22Rv1 (cell line): ENCODE data around the gene SCART1.

ENCODE experiments used
- H3K27ac ChIP-seq: fragments of 450-650 bp; 2 replicates; pipeline ENCODE4 v1.5.1; 2017
- CTCF ChIP-seq: fragments of 450-650 bp; IDR thresholded peaks from 2 replicates; pipeline ENCODE4 v1.5.1; 2017; ENCODE audit warnings: mild to moderate bottlenecking
- ZFX ChIP-seq: fragments of 450-650 bp; IDR thresholded peaks from 2 replicates; pipeline ENCODE4 v1.6.1; 2017; ENCODE audit warnings: antibody characterized with exemption, borderline replicate concordance

SCART1 gene

DNA sequence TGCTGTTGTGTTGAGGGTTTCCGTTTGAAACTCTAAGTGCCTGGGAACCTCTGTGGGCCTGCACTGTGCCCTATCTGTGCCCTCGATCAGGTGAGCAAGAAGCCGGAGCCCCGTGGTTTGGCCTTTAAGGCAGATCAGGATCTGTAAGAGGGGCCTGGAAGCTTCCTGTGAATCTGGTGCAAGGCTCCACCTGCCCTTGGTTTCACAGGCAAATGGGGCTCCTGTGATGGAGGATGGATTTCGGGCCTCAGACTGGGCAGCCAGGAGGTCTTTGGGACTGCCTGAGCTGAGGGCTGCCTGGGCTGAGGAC is 21.6 kb downstream of the SCART1 start:
- no peak for TF ChIP-seq ZFX
- no peak for TF ChIP-seq CTCF
- no peak overlapping the region for H3K27ac ChIP-seq

- no peak overlapping the region for H3K27ac ChIP-seq
- TF ChIP-seq ZFX (no peak), CTCF (no peak)
Observed at GRCh38 chr10:133475821-133476640, 22.3 kb downstream of the SCART1 start.

GRCh38 chr10:133476641-133476990 is 22.9 kb downstream of the SCART1 start:
- no peak overlapping the region for H3K27ac ChIP-seq
- TF ChIP-seq ZFX (no peak), CTCF (no peak)

- no peak for TF ChIP-seq CTCF
- TF ChIP-seq ZFX, result no peak
Observed at GRCh38 chr10:133481086-133481643, 27.4 kb downstream of the SCART1 start.

GRCh38 chr10:133481657-133482056 is 27.9 kb downstream of the SCART1 start:
- no peak overlapping the region for H3K27ac ChIP-seq
- TF ChIP-seq CTCF (no peak), ZFX (no peak)

More at GRCh38 chr10:133481086-133481643, 27.4 kb downstream of the SCART1 start:
- no peak overlapping the region for H3K27ac ChIP-seq

- H3K27ac ChIP-seq, result no peak overlapping the region
- TF ChIP-seq CTCF (no peak), ZFX (no peak)
Observed at GRCh38 chr10:133484818-133485217, 31.1 kb downstream of the SCART1 start.

- TF ChIP-seq ZFX (no peak), CTCF (no peak)
- H3K27ac ChIP-seq, result no peak overlapping the region
Observed at GRCh38 chr10:133487085-133487484, 33.3 kb downstream of the SCART1 start.
